H1 (cell line): ENCODE measurements around the gene UNC119B. TPM values are rescaled to one million over a fixed set of nuclear protein-coding genes. Genes with fewer than 3 reads are reported as not detected.

Source experiments
- CREB1 ChIP-seq: IDR thresholded peaks from 2 replicates; pipeline ENCODE4 v1.6.1; 2012; ENCODE audit warnings: inconsistent platforms
- NRF1 ChIP-seq: IDR thresholded peaks from 2 replicates; pipeline ENCODE4 v1.6.1; 2011; ENCODE audit warnings: mild to moderate bottlenecking, low read depth, low read length, improper control_type of control experiment
- polyA plus RNA-seq, 7 experiments: library from polyadenylated mRNA; depleted of rRNA in 3 of 7; stranded (reverse) in 5 of 7; unstranded in 2 of 7; fragments of >200 nt in 5 of 7; fragments of 200-250 nt in 2 of 7; gene quantifications; 1 replicate in 5 of 7; 2 replicates in 1 of 7; 4 replicates in 1 of 7; pipeline versions ENCODE4 v1.2.1 to v1.2.3, GENCODE V29; 2011 to 2013; ENCODE audit warnings: missing spikeins in 2 of 7, mixed read lengths in 2 of 7
- total RNA-seq: library from RNA; stranded (reverse); fragmentation: NEBNext Ultra II Directional; extraction: Animal tissue kit (Norgen Biotek cat#: 25700); gene quantifications from 2 replicates; pipeline ENCODE4 v1.2.1, GENCODE V29; 2021

The UNC119B gene
- total and polyA plus RNA-seq, 2 of the 8 experiments (the other 6 are each of a cell fraction or from before 2014, with no cell fraction given): 40.5 to 50.1 TPM

- TF ChIP-seq CREB1: no peak
- no peak for TF ChIP-seq NRF1
These were observed 51.8 kb downstream of the UNC119B start (continued) for GRCh38 chr12:120762086-120762485.
